SU-DHL-6 (cell line): ENCODE data around the gene ZNF469.

Experiments used
- H2AFZ ChIP-seq: fragments of 200-600 bp; sonication (generic); 2 replicates; pipeline ENCODE4 v1.6.1; 2014; ENCODE audit warnings: low read depth, mild to moderate bottlenecking, moderate library complexity, mixed read lengths, antibody characterized with exemption, low read length; ENCODE audit not compliant: severe bottlenecking
- H3F3A ChIP-seq: fragments of 200-600 bp; shearing (Covaris generic); 2 replicates; pipeline ENCODE4 v1.6.0; 2016; ENCODE audit warnings: antibody characterized with exemption, mild to moderate bottlenecking; ENCODE audit not compliant: insufficient read depth
- H3K27ac ChIP-seq: fragments of 200-600 bp; sonication (generic); 2 replicates; pipeline ENCODE4 v1.5.1; 2016; ENCODE audit warnings: low read depth, mild to moderate bottlenecking, low read length, moderate library complexity, mixed read lengths
- H3K27me3 ChIP-seq: fragments of 200-600 bp; sonication (generic), shearing (Covaris generic); 2 replicates; pipeline ENCODE4 v1.6.0; 2014; ENCODE audit warnings: mild to moderate bottlenecking, low read length
- H3K36me3 ChIP-seq: fragments of 200-600 bp; sonication (generic); 2 replicates; pipeline ENCODE4 v1.6.1; 2014; ENCODE audit warnings: mild to moderate bottlenecking, low read length, mixed read lengths
- H3K4me2 ChIP-seq: fragments of 300-600, 200-600 bp; shearing (Covaris generic), sonication (generic); 2 replicates; pipeline ENCODE4 v1.6.0; 2014; ENCODE audit warnings: low read length, low read depth, mild to moderate bottlenecking; ENCODE audit not compliant: poor library complexity, severe bottlenecking
- H3K4me3 ChIP-seq: fragments of 200-600 bp; sonication (generic); 2 replicates; pipeline ENCODE4 v1.5.1; 2014; ENCODE audit warnings: antibody characterized with exemption, low read length, mild to moderate bottlenecking, mixed read lengths; ENCODE audit not compliant: insufficient read depth, poor library complexity, severe bottlenecking
- H3K79me2 ChIP-seq: fragments of 200-600 bp; sonication (generic); 2 replicates; pipeline ENCODE4 v1.6.1; 2014; ENCODE audit warnings: mild to moderate bottlenecking, low read length, moderate library complexity; ENCODE audit not compliant: insufficient read depth
- H3K9ac ChIP-seq: fragments of 200-600 bp; sonication (generic); 2 replicates; pipeline ENCODE4 v1.7.0; 2014; ENCODE audit warnings: mild to moderate bottlenecking, low read length
- H3K9me2 ChIP-seq: fragments of 200-600 bp; sonication (generic); replicated peaks from 2 replicates; pipeline ENCODE4 v1.6.1; 2014; ENCODE audit warnings: low read length; ENCODE audit not compliant: insufficient read depth
- H3K9me3 ChIP-seq: fragments of 200-600 bp; sonication (generic); 2 replicates; pipeline ENCODE4 v1.6.1; 2014; ENCODE audit warnings: low read length, mixed read lengths; ENCODE audit not compliant: insufficient read depth
- H4K20me1 ChIP-seq: fragments of 200-600 bp; sonication (generic); 2 replicates; pipeline ENCODE4 v1.6.1; 2014; ENCODE audit warnings: low read depth, mild to moderate bottlenecking, antibody characterized with exemption, low read length, moderate library complexity, mixed read lengths
- EZH2phosphoT487 ChIP-seq: fragments of 200-600 bp; sonication (generic), shearing (Covaris generic); conservative IDR thresholded peaks from 2 replicates; pipeline ENCODE4 v1.6.1; 2018; ENCODE audit warnings: mild to moderate bottlenecking, antibody characterized with exemption, low read length, moderate library complexity, mixed read lengths
- TF ChIP-seq, protein P1 (sequence below): fragments of 200-600 bp; sonication (generic); IDR thresholded peaks from one replicate; pipeline ENCODE4 v1.5.1; 2017; ENCODE audit warnings: antibody characterized with exemption, mild to moderate bottlenecking, low read length, moderate library complexity; ENCODE audit not compliant: insufficient read depth, poor library complexity, severe bottlenecking

Gene ZNF469

DNA sequence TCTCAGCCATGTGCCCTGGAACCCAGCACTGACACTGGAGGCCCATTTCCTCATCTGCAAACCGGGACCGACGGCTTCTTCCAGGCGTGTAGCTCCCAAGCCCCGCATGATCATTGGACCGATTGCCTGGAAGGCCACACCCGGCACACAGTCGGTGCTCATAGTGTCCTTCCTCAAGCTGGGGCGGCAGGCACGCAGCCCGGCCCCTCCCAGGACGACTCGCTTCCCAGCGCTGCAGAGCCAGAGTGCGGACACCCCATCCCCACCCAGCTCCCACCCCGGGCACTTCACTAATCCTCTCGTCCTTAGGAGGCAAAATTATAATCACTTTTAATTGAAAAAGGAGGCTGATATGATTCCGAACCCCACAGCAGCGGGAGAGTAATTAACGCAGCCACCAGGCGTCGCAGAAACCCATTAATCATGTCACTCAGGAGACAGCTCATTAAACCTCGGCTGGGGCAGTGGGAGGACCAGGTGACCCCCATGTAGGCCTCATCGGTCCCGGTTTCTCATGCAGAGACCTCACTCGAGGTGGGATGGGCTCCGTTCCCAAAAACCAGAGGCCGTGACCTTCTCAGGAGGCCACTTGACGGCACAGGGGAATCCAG lies 33.1 kb downstream of the ZNF469 start:
- no peak overlapping the region for H3K4me2 ChIP-seq
- no peaks in the 10 kb centered on the region for H3K9me3 ChIP-seq
- H3F3A ChIP-seq, result no peaks in the 10 kb centered on the region
- H4K20me1 ChIP-seq, result no peaks in the 10 kb centered on the region
- no peak overlapping the region for H3K27ac ChIP-seq
- H3K4me3 ChIP-seq, result no peak overlapping the region
- no peak overlapping the region for H2AFZ ChIP-seq
- no peak for TF ChIP-seq EZH2phosphoT487
- TF ChIP-seq, protein P1, sequence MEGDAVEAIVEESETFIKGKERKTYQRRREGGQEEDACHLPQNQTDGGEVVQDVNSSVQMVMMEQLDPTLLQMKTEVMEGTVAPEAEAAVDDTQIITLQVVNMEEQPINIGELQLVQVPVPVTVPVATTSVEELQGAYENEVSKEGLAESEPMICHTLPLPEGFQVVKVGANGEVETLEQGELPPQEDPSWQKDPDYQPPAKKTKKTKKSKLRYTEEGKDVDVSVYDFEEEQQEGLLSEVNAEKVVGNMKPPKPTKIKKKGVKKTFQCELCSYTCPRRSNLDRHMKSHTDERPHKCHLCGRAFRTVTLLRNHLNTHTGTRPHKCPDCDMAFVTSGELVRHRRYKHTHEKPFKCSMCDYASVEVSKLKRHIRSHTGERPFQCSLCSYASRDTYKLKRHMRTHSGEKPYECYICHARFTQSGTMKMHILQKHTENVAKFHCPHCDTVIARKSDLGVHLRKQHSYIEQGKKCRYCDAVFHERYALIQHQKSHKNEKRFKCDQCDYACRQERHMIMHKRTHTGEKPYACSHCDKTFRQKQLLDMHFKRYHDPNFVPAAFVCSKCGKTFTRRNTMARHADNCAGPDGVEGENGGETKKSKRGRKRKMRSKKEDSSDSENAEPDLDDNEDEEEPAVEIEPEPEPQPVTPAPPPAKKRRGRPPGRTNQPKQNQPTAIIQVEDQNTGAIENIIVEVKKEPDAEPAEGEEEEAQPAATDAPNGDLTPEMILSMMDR, result no peak
- no peaks in the 10 kb centered on the region for H3K36me3 ChIP-seq
- no peaks in the 10 kb centered on the region for H3K27me3 ChIP-seq
- no peaks in the 10 kb centered on the region for H3K79me2 ChIP-seq
- H3K9ac ChIP-seq, result no peak overlapping the region
- no peaks in the 10 kb centered on the region for H3K9me2 ChIP-seq

DNA sequence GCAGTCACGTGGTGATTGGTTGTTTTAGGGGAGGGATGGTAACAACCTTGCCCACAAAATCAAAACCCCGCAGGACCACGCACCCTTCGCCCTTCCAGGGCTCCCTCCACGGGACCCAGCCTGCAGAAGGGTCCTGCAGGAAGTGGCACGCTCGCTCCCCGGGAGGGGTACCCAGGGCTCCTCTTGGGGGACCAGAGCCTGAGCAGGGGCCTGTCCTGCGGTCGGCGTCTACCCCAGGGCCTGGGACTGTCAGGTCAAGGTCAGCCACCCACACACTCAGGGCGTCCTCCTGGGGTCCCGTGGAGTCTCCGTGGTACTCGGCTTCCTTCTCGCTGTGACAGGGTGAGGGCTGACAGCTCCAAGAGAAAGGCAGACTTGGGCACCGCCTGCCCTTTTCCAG lies 33.9 kb downstream of the ZNF469 start:
- H3K79me2 ChIP-seq, result no peaks in the 10 kb centered on the region
- no peak overlapping the region for H3K4me3 ChIP-seq
- H3K27ac ChIP-seq, result no peak overlapping the region
- no peak for TF ChIP-seq EZH2phosphoT487
- TF ChIP-seq, protein P1, result no peak
- no peaks in the 10 kb centered on the region for H3K27me3 ChIP-seq
- H3F3A ChIP-seq, result no peaks in the 10 kb centered on the region
- H2AFZ ChIP-seq, result no peak overlapping the region
- no peaks in the 10 kb centered on the region for H3K9me2 ChIP-seq
- H3K9me3 ChIP-seq, result no peaks in the 10 kb centered on the region
- no peaks in the 10 kb centered on the region for H4K20me1 ChIP-seq
- no peak overlapping the region for H3K4me2 ChIP-seq
- no peak overlapping the region for H3K9ac ChIP-seq
- H3K36me3 ChIP-seq, result no peaks in the 10 kb centered on the region

DNA sequence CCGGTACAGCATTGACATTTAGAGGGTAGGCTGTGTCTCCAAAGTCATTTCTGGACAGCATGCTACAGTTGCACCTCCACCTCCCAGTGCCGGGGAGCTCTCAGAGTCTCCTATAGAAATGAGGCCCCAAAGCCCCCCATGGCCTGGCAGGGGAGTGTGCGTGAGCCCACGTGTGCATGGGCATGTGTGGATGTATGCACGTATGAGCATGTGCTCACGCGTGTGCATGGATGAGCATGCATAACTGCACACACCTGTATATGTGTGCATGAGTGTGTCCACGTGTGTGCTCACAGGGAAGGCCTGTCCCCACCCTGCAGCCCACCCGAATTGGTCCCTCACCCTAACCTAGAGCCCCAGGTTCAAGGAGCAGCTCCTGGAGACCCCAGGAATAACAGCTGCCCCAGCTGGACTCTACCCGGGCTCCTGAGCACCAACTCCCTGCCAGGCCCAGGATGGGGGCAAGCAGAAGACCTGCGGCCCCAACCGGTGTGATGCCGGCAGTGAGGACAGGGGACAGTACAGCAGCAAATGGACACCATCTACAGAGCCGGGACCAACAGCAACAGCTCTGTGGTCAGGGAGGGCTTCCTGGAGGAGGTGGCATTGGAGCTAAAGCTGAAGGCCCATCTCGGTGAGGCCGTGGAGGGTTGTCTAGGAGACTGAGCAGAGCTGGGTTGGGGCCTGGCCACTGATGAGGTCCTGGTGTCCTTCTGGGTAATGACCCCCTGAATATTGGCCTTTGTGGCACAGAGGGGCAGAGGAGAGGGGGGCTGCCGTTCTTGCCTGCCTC lies 35.1 kb downstream of the ZNF469 start:
- no peak for TF ChIP-seq EZH2phosphoT487
- TF ChIP-seq, protein P1, result no peak
- Histone ChIP-seq H3F3A (no peaks in the 10 kb centered on the region), H4K20me1 (no peaks in the 10 kb centered on the region), H3K9ac (no peak overlapping the region), H3K27me3 (no peaks in the 10 kb centered on the region), H3K4me3 (no peak overlapping the region), H3K4me2 (no peak overlapping the region), H3K36me3 (no peaks in the 10 kb centered on the region), H2AFZ (no peak overlapping the region), H3K79me2 (no peaks in the 10 kb centered on the region), H3K9me2 (no peaks in the 10 kb centered on the region), H3K9me3 (no peaks in the 10 kb centered on the region), H3K27ac (no peak overlapping the region)
